Endometrial microvascular endothelial cells (primary cell): ENCODE results near the gene HDAC4. TPM values are rescaled to one million over a fixed set of nuclear protein-coding genes. Genes with fewer than 3 reads are reported as not detected.
"Not testable (repeated sequence)": the region's sequence is repeated elsewhere in the genome, so short reads cannot be mapped to it uniquely, and the experiment has no call there.

Experiments
- in situ Hi-C: cut with HindIII; loops from 2 replicates; pipeline ENCODE4 v1.10.0; 2017; ENCODE audit warnings: low sequenced_read_pairs, low pct_unique_long_range_greater_than_20kb; ENCODE audit errors: inconsistent ontology term
- total RNA-seq: library from RNA; depleted of rRNA; stranded (reverse); fragments of >200 nt; gene quantifications from one replicate; pipeline ENCODE4 v1.2.3, GENCODE V29; 2015; ENCODE audit errors: inconsistent ontology term

Gene HDAC4
- total RNA-seq = 27.4 TPM

DNA sequence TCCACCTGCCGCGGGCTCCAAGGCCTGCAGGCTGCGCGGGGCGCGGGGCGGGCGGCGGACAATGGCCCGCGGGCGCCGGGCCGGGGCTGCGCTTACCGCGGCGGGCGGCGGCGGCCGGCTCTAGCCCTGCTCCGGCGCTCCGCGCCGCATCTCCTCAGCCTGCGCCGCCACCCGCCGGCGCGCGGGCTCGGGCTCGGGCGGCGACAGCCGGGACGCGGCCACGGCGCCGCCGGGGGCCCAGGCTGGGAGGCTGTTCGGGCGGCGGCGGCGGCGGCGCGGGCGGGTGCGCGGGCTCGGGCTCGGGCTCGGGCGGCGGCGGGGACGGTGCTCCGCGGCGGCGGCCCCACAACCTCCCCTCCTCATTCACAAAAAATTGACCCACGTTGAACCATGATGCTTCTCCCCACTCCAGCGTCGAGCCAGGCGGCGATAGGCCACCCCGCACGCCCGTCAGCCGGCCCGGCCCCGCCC, at the start of gene HDAC4:
Gene HDAC4, minus strand, starts transcription at position 425 of the 471 bp plus-strand sequence. CDS start 48,321 bp downstream, outside the sequence.
- in situ Hi-C loops = no loop called here

DNA sequence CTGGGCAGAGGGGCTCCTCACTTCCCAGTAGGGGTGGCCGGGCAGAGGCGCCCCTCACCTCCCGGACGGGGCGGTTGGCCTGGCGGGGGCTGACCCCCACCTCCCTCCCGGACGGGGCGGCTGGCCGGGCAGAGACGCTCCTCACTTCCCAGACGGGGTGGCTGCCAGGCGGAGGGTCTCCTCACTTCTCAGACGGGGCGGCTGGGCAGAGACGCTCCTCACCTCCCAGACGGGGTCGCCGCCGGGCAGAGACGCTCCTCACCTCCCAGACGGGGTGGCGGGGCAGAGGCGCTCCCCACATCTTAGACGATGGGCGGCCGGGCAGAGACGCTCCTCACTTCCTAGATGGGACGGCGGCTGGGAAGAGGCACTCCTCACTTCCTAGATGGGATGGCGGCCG, 48.6 kb upstream of the HDAC4 start:
- in situ Hi-C loops = not testable (repeated sequence)

- in situ Hi-C loops = no loop called here
Measured at GRCh38 chr2:239445771-239446524, 45.1 kb upstream of the HDAC4 start.

DNA sequence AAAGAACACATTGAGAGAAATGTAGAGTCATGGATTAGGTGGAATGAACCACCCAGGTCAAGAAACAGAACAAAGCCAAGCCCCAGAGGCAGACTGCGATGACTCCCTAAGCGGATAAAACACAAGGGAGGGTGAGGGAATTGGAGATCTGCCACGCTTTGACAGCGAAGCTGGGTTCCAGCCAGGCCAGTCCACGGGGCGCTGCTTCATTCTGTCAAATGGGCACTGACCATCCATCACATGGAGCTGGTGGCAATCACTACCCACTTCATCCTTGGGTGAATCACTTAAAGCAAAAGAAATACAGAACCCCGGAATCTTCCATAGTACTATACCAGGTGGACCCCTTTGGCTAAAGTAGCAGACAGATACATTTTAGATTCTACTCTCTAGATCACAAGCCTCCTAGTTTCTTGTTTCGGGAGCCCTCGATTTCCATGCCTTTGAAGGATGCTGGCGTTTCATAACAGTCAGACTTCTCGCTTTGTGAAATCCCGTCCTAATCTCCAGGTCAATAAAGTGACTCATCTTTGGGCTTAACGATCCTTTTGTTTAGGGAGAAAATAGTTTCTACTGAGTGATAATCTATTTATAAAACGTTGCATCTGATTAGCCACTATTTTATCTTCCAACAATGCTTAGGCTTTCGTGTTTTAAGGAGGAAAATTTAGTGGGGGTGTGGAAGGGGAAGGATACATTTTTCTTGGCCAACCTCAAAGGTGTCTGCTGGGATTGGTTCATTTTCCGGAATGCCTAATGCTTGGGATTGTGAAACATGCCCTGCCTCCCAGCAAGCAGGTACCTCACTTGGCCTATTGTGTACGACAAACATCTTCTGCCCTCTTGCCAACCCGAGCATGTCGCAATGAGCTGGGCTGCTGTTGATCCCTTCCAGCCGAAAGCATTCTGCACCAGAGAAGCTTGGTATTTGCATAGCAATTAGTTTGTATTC, 44.1 kb upstream of the HDAC4 start:
- in situ Hi-C loops = no loop called here

- in situ Hi-C loops = no loop called here
Measured at GRCh38 chr2:239443666-239444567, 43.1 kb upstream of the HDAC4 start.

DNA sequence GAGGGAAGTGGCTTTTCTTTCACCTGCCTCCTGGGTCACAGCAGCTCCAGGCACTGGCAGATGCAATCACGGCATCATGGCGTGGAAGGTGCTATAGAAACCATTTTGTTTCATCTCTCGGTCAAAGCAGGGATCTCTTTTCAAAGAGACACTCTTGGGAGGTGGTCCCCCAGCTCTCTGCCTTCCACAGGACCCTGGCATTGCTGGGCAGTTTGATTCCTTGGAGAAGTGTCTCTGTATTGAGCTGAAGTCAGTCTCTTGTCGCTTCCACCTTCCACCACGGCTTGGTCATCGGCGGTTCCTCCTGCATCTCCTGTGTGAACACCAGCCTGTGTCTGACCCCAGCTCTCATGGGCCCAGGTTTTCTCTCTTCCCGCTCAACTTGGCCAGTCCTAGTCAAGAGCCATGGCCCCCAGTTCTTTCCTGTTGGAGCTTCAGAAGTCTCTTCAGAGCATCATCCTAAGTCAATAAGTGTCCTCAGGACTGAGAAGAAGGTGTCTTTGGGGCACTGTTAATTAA, 42.3 kb upstream of the HDAC4 start:
- in situ Hi-C loops = no loop called here

GRCh38 chr2:239442192-239442591, 41.4 kb upstream of the HDAC4 start:
- in situ Hi-C loops = no loop called here

DNA sequence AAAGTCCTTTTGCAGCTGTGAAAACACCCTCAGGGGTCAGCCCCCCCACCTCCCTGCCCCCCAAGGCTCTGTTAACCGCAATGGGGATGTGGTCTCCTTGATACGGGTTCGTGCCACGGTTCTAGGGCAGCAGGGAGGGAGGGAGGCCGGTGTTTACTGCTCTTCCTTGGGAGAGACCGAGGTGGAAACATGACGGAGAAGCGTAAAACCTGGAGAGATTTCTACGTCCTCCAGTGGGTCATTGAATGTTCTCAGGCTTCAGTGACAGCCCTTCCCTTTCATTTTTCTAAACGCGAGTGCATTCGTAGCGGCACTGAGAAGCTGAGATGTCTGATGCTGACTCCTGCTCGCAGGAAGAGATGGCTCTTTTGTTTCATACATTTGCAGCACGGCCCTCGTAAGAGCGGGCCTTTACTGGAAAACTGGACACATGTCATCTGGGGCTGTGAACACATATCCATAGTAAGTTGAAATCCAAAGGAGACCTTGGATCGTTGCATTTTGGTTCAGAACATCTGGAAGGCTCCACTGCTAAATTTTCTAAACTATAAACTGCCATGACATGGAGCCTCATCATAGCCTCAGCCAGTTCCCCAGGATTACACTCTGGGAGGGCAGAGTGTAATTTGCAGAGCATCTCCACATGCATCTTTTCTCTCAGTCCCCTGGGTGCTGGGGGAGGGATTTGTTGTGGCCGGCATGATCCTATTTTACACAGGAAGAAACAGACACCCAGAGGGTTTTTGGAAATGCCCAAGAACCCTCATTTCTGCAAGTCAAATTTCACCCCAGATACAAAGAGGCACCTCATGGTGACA, 40.6 kb upstream of the HDAC4 start:
- in situ Hi-C loops = no loop called here

DNA sequence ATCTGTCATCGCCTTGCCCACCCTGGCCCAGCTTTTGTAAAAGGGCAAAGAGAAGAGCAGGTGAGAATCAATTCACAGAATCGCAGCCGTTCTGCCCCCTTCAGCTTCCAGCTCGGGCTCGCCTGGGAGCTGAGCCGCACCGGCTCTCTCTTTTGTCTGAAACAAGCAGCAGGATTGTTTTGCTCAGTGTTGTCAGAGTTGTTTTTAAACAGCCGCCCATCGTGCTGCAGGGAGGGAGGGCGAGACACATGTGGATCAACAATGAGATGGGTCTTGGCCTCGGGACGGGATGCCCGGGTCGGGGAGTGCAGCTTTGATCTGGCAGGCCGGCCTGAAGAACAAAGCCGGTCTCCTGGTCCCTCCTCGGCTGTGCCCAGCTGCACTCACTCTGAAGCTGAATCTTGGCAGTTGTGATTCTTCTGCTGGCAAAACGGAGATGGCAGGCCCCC, 39.7 kb upstream of the HDAC4 start:
- in situ Hi-C loops = no loop called here

GRCh38 chr2:239439754-239440315, 39.0 kb upstream of the HDAC4 start:
- in situ Hi-C loops = no loop called here

- in situ Hi-C loops = no loop called here
Measured at GRCh38 chr2:239438995-239439753, 38.4 kb upstream of the HDAC4 start.

DNA sequence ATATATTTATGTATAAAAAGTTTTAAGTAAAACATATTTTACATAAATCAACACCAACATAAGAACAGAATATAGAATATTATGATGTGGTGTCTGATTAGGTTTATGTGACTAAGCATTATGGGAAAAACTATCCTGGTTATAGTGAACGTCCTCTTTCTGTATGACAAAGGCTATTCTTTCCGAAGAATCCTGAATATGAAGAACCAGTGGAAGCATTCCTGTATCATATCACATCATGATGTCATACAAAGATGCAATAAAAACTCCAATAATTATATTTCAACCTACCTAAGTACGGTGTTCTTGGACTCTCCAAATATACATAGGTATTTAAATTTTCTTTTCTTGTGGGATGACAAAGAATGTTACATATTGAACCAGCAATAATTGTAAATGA, 37.5 kb upstream of the HDAC4 start:
- in situ Hi-C loops = no loop called here

DNA sequence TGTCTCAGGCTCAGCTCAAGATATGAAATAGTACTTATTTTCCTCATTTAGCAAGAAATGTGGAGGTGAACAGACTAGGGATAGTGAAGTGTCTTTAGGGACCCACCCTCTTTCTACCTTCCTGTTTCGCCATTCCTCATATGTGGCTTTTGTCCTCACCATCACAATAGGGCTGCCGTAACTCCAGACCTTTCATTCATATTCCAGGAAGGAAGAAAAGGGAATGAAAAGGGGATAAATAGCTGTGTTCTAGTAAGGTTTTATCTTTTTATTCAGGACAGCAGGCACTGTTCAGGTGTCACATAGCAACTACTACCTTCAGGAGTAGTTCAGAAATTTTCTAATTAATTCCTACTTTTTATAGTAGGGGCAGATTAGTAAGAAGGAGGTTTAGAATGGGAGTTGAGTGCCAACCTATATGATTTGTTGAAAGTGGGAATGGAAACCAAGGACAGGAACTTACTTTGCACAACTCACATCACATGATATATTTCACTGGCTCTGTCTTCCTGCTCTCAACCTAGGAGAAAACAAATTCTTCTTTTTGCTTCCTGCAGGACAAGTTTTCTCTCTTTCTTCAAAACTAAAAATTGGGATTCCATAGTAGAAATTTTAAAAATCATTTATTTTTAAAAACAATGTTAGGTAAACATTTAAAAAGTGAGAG, 36.0 kb upstream of the HDAC4 start:
- in situ Hi-C loops = no loop called here

- in situ Hi-C loops = no loop called here
Measured at GRCh38 chr2:239436076-239436475, 35.3 kb upstream of the HDAC4 start.

DNA sequence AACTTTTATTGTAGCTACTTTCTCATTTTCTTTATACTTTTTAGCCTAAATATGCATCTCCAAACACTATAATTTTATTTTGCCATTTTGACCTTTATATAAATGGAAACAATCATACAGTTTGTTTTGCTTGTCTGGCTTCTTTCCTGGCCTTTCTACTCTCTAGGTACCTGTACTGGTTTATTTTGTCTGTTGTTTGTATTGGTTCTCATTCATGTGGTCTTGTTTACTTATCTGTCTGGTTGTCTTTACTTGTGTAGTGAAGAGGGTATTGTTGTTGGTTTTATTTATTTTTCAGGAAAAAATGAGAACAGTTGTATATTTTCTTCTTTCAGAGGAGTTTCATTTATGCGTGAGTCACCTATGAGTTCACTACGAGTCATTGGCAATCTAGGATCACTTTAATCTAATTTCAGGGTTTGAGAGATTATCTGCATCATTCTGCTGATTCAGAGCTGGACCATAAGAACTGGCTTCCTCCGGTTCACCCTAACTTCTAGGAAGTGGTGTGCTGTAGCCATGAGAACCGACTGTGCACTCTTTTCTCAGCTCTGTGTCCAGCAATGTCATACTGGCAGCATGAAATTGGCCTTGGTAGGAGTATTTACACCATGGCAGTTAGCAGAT, 33.1 kb upstream of the HDAC4 start:
- in situ Hi-C loops = no loop called here

DNA sequence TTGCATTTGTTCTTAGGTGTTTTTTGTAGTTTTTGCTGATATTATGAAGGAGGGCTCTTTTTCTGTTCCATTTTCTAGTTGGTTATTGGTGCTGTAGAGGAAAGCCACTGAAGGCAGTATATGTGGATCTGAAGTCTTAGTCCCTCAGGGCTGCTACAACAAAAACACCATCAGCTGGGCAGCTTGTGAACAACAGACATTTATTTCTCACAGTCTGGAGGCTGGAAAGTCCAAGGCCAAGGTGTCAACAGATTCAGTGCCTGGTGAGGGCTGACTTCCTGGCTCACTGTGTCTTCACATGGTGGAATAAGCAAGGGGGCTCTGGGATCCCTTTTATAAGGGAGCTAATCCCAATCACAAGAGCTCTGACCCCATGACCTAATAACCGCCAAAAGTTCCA, 31.4 kb upstream of the HDAC4 start:
- in situ Hi-C loops = no loop called here
